Measurements from ENCODE around the gene SGTB.

SGTB gene, protein sequence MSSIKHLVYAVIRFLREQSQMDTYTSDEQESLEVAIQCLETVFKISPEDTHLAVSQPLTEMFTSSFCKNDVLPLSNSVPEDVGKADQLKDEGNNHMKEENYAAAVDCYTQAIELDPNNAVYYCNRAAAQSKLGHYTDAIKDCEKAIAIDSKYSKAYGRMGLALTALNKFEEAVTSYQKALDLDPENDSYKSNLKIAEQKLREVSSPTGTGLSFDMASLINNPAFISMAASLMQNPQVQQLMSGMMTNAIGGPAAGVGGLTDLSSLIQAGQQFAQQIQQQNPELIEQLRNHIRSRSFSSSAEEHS

DNA sequence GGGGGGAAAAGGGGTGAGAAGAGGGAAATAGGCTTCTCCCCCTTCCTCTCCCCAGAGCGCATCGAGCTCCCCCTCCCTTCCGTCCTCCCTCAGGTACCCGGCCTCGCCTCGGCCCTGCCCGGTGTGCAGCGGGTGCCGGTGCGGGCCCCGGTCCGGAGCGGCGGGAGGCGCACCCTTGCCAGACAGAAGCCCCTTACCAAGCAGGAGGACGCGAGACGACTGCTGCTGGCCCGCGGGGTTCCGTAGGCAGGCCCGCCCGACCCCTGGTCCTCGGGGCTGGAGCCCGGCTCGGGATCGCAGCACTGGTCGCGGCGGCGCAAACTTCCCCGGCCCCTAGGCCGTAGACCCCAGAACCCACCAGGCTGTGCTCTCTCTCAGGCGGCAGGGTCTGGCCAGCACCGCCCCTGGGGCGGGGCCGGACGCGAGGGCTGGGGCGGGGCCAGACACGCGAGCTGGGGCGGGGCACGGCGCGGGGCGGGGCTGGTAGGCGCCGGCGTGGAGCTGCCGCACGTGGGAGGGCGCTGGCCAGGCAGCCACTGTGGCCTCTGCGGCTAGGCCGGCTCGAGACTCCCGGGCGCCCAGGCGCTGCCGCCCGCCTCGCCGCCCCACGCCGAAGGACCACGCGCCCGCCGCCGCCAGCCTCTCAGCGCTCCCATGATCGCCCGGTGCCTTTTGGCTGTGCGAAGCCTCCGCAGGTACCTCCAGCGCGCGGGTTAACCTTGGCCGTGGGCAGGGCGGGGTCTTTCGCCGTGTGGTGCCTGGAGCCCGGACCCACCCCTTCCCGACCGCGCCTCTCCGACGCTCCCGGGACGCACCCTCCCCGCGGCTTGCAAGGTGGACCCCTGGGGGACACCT lies at the start of gene SGTB, which contains the start of gene NLN:
SGTB (minus strand) TSS at position 390 of the 855 bp plus-strand sequence. CDS start 1,302 bp downstream, outside the sequence.
NLN (plus strand) TSS at position 486 of the 855 bp plus-strand sequence; CDS start at position 655, 169 bp downstream.
- in situ Hi-C loops (cut with MboI; ENCODE audit: low sequenced_read_pairs): no loop called here

DNA sequence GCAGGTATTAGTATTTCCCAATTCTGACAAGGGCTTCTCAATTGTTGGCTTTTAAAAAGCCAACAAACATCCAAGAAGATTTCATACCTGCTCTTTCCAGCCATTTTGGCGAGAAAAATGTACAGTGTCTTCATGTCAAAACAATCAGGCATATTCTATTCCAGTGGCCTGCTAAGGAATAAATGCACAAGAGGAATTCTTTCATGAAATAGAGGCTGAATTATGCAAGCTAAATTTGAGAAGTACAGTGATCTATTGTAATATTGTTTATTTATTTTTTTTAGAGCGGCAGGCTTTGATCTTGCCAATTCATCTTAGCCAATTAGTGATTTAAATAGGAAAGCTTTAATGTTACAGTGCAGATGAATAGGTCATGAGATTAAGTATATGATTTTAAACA lies 49.4 kb upstream of the SGTB start:
- in situ Hi-C loops (cut with MboI; ENCODE audit: low sequenced_read_pairs): no loop called here

DNA sequence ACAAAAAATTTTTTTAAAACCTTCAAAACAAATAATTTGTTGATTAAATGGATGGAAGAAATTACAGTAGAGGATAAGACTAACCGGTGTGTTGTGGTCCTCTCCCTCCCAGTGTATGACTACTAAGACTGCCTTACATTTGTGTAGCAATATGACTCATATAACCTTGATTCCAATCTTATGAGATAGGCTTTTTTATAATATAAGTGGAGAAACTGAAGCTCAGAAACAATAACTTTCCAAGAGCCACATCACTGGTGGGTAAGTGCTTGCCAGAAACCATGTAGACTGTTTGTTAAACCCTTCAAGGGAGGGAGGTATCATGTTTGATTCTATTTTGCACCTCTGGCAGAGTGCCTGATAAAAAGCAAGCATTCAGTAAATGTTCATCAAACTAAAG lies 47.6 kb upstream of the SGTB start:
- in situ Hi-C loops (cut with MboI; ENCODE audit: low sequenced_read_pairs): no loop called here

DNA sequence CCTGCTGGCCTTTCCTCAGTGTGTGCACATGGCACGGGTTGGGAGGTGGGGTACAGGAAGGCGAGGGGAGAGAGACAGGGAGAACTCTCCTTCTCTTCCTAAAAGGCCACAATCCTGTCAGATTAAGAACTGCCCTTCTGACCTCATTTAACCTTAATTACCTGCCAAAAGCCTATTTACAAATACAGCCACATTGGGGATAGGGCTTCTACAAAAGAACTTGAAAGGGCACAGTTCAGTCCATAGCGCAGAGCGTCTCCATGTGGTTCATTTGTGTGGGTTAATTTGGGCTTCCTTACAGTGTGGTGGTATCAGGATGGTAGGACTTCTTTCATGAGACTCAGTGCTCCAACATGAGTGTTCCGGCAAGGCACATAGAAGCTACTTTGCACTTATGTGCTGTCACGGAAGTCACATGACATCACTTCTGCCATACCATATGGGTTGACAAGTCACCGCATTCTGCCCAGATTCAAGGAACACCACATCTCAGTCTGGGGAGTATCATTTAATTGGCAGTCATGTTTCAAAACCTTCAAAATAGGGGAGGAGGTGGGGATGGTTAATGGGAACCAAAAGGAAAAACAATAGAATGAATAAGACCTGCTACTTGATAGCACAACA lies 46.9 kb upstream of the SGTB start:
- in situ Hi-C loops (cut with MboI; ENCODE audit: low sequenced_read_pairs): no loop called here

DNA sequence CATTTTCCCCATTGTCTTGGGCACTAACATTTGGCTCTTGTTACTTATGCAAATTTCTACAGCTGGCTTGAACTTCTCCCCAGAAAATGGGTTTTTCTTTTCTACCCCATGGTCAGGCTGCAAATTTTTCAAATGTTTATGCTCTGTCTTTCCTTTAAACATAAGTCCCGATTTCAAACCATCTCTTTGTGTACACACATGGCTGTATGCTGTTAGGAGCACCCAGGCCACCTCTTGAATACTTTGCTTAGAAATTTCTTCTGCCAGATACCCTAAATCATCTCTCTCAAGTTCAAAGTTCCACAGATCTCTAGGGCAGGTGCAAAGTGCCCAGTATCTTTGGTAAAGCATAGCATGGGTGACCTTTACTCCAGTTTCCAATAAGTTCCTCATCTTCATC lies 45.7 kb upstream of the SGTB start:
- in situ Hi-C loops (cut with MboI; ENCODE audit: low sequenced_read_pairs): no loop called here

DNA sequence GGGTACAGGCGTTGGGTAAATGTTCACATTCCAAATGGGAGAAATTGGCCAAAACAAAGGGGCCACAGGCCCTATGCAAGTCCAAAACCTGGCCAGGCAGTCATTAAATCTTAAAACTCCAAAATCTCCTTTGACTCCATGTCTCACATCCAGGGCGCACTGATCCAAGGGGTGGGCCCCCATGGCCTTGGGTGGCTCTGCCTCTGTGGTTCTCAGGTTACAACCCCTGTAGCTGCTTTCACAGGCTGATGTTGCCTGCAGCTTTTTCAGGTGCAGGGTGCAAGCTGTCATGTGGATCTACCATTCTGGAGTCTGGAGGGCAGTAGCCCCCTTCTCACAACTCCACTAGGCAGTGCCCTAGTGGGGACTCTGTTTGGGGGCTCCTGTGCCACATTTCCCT lies 44.9 kb upstream of the SGTB start:
- in situ Hi-C loops (cut with MboI; ENCODE audit: low sequenced_read_pairs): no loop called here

DNA sequence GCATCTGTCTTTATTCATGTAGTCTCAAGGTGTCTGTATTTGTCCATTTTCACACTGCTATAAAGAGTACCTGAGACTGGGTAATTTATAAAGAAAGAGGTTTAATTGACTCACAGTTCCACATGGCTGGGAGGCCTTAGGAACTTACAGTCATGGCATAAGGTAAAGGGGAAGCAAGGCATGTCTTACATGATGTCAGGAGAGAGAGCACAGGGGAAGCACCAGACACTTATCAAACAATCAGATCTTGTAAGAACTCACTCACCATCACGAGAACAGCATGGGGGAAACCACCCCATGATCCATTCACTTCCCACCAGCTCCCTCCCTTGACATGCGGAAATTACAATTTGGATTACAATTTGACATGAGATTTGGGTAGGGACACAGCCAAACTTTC lies 44.3 kb upstream of the SGTB start:
- in situ Hi-C loops (cut with MboI; ENCODE audit: low sequenced_read_pairs): no loop called here

DNA sequence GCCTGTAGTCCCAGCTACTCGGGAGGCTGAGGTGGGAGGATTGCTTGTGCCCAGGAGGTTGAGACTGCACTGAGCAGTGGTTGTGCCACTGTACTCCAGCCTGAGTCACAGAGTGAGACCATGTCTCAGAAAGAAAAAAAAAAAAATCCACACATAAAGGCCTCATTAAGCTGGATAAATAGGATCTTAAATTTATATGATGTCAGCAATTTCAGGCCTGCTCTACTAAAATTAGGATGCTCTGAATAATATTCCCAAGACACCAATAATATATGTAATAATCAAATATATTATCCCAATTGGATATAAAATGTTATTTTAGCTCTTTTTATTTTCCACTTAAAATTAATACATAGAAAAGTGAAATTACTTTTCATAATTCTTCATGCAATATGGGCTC lies 43.7 kb upstream of the SGTB start:
- in situ Hi-C loops (cut with MboI; ENCODE audit: low sequenced_read_pairs): no loop called here

DNA sequence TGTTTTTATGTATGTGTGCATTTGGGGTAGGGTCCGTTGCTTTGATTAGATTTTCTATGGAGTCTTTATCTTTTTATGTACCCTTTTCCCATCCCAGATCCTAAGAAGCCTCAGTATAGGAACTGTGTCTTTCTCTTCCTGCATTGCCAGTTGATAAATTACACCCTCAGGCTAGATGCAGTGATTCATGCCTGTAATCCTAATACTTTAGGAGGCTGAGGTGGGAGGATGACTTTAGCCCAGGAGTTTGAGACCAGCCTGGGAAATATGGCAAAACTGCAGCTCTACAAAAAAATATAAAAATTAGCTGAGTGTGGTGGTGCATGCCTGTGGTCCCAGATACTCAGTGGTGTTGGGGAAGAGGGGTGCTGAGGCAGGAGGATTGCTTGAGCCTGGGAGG lies 40.3 kb upstream of the SGTB start:
- in situ Hi-C loops (cut with MboI; ENCODE audit: low sequenced_read_pairs): no loop called here

DNA sequence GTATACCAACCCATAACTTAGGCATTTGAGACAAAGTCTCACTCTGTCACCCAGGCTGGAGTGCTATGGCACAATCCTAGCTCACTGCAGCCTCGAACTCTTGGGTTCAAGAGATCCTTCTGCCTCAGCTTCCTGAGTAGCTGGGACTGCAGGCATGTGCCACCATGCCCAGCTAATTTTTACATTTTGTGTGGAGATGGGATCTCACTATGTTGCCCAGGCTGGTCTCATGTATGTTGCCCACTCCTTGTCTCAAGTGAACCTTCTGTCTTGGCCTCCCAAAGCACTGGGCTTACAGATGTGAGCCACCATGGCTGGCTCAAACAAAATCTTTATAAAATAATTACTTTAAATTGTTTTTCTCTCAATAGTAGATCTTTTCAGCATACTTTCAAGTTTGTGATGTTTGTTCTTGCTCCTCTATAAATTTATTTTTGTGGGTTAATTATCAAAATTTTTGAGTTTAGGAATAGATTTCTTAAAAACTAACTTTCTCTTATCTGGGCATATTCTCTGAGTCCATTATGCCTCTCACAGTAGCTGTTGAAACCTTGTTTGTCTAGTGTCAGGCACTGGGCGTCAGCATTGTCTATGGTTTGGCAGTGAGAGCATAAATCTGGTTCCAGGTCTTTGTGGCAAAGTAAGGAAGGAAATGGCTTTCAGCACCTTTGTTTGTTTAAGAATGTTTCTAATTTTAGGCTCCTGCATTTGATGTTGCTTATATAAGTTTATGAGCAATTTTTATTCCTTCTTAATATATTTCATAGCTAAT lies 38.8 kb upstream of the SGTB start:
- in situ Hi-C loops (cut with MboI; ENCODE audit: low sequenced_read_pairs): no loop called here

DNA sequence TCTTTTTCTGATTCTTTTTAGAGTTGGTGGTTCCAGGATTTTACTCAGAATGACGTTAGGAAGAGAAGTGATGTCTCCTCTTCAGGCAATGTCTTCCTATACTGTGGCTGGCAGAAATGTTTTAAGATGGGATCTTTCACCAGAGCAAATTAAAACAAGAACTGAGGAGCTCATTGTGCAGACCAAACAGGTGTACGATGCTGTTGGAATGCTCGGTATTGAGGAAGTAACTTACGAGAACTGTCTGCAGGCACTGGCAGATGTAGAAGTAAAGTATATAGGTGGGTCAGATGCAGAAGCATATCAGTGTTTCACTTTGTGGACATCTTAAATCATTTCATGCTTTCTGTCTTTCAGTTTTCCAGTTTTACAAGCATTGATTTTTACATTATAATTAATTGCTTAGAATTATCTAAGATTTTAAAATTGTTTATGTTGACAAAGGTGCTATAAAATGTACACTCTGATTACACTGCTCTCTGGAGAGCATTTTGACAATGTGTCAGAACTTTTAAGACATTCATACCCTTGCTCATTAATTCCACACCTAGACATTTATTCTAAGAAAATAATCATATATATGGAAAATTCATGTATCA lies 36.7 kb upstream of the SGTB start:
- in situ Hi-C loops (cut with MboI; ENCODE audit: low sequenced_read_pairs): no loop called here

DNA sequence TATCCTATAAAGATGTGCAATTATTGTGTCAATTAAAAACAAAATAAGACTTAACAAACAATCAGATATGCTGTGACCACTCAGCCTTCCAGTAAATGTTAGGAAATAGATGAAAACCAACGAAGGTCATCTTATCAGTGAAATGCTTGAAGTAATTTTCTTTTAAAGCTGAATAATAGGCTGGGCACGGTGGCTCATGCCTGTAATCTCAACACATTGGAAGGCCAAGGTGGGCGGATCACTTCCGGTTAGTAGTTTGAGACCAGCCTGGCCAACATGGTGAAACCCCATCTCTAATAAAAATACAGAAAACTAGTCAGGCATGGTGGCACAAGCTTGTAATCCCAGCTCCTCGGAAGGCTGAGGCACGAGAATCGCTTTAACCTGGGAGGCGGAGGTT lies 31.3 kb upstream of the SGTB start:
- in situ Hi-C loops (cut with MboI; ENCODE audit: low sequenced_read_pairs): no loop called here

DNA sequence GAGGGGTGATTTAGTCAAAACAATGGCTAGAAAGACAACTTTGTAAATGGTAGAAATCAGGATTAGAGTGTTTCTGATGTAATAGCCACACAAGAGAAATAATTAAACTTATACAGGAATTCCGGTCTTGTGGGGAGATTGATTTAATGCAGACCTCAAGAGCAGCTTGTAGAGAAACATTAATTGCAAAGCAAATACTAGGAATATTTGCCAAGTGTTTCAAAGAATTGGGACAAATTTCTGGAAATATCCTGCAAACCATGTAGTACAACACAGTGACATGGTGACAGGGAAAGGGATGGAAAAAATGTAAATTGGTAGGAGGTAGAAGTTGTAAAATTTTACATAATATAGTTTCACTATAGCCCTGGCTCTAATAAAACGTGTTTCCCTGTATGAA lies 29.0 kb upstream of the SGTB start:
- in situ Hi-C loops (cut with MboI; ENCODE audit: low sequenced_read_pairs): no loop called here

DNA sequence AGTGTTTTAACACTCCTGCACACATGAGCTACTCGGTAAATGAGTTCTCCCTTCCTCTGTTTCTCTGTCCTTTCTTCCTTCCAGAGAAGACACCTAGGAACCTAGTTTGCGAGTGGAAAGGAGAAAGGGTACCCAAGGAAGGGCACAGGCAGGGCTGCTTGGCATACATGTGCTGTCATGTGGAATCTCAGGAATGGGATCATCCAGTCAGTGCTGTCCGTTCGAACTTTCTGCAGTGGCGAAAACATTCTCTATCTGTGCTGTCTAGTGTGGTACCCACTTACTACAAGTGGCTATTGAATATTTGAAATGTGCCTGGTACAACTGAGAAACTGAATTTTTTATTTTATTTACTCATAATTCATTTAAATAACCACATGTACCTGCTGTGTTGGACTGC lies 28.0 kb upstream of the SGTB start:
- in situ Hi-C loops (cut with MboI; ENCODE audit: low sequenced_read_pairs): no loop called here

DNA sequence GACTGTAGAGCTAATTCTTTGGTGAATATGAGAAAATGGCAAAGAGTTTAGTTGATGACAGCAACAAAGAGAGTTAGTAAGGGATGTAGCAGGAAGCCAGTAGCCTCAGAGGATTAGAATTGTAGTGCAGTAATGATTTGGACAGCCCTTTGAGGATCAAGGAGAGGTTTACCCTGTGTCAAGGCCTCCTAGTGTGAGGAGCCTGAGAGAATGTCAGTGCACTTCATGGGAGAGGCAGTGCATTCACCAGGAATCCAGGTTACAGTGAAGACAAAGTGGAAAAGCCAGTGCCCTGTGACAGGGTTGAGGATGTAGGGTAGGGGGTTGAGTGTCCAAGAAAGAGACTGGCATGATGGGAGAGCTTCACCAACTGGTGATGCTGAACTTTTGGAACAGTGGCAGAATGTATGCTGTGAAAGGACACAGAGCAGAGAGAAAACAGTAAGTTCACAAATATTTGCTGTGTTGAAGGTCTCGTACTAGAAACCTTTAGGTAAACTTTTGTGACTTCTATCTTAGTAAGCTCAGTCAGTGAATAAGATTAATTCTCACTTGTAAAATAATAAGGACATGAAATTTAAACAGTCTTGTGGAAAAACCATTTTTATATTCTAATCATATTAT lies 27.4 kb upstream of the SGTB start:
- in situ Hi-C loops (cut with MboI; ENCODE audit: low sequenced_read_pairs): no loop called here

DNA sequence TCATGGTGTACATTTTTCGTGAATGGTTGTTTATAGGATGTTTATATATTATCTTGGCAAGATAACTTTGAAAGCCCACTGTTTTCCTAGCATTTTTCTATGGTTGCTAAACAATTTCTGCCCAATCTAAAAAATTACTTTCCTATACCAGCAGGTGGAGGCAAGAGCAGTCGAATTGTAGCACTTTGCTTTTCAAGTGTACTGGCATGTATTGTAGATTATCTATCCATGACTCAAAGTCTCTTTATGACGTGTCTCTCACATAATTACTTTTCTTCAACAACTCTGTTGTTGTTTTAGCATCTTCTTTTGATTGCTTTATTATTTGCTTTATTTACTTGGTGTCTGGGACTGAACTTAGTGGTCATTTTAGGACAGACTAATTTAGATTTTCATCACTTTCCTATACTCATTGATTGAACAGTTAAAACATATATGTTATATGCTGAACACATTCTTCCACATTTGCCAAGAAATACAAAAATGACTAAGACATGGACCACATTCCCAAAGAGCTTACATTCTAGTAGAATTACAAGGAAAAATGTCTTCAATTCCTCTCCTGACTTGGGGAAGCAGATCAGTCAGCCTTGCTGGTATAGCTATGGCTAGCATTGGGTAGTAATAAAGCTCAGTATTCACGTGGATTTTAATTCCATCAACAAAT lies 20.8 kb upstream of the SGTB start:
- in situ Hi-C loops (cut with MboI; ENCODE audit: low sequenced_read_pairs): no loop called here

DNA sequence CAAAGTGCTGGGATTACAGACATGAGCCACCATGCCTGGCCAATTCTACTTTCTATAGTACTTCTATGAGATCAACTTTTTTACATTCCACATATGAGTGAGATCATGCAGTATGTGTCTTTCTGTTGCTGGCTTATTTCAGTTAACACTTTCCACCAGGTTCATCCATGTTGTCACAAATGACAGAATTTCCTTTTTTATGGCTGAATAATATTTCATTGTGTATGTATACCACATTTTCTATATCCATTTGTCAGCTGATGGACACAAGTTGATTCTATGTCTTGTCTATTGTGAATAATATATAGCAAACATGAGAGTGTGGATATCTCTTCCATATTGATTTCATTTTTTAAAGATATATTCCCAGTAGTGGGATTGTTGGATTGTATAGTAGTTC lies 17.3 kb upstream of the SGTB start:
- in situ Hi-C loops (cut with MboI; ENCODE audit: low sequenced_read_pairs): no loop called here

DNA sequence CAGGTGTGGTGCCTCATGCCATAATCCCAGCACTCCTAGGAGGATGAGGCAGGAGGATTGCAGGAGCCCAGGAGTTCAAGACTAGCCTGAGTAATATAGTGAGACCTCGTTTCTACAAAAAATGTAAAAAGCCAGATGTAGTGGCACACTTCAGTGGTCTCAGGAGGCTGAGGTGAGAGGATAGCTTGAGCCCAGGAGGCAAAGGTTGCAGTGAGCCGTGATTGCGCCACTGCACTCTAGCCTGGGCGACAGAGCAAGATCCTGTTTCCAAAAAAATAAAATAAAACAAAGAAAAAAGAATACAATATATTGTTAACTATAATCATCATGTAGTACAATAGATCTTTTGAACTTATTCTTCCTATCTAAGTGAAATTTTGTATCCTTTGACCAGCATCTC lies 16.4 kb upstream of the SGTB start:
- in situ Hi-C loops (cut with MboI; ENCODE audit: low sequenced_read_pairs): no loop called here

DNA sequence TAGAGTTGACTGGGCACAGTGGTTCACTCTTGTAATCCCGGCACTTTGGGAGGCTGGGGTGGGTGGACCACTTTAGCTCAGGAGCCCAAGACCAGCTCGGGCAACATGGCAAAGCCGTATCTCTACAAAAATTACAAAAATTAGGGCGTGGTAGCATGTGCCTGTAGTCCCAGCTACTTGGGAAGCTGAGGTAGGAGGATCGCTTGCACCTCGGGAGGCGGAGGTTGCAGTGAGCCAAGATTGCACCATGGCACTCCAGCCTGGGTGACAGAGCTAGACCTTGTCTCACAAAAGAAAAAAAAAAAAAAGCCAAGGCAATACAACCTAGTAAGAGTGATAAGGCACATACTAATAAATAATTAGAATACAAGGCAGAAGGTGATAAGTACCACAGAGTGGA lies 15.9 kb upstream of the SGTB start:
- in situ Hi-C loops (cut with MboI; ENCODE audit: low sequenced_read_pairs): no loop called here

DNA sequence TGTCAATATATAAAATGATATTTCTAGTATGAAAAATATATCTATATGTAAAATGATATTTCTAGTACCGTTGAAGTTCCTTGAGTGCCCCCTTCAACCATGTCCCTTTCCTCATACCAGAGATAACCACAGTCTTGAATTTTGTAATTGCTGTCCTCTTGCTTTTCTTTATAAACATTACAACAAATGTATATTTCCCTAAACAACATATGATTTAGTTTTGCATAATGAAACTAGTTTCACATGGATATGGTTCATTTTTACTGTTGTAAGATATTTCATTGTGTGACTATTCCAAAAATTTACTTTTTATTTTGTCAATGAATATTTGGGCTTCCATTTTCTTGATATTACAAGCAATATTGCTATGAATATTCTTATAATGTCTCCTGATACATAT lies 14.1 kb upstream of the SGTB start:
- in situ Hi-C loops (cut with MboI; ENCODE audit: low sequenced_read_pairs): no loop called here

Measured in HL-60/S4 treated with retinoic acid at 250 ng/mL for 4 days and 3 days (cell line).